Sigmoid colon (tissue), 7 donors: Measurements from ENCODE around the gene FRAS1. TPM values are rescaled to one million over a fixed set of nuclear protein-coding genes. Genes with fewer than 3 reads are reported as not detected.
A peak's percentile ranks its signal among the peaks of the same experiment; 100 is the strongest.
"Not testable (repeated sequence)": the region's sequence is repeated elsewhere in the genome, so short reads cannot be mapped to it uniquely, and the experiment has no call there.

Experiments
- DNase-seq: peaks from one replicate; pipeline ENCODE4 v3.0.0-alpha.2; 2019
- H3K27ac ChIP-seq, 4 donors: fragments of 200-600 bp; sonication (generic); one replicate each; pipeline ENCODE4 v1.5.1; 2016 to 2019; ENCODE audit warnings: mild to moderate bottlenecking in 1 of 4
- H3K27me3 ChIP-seq, 3 donors: fragments of 200-600 bp; sonication (generic); one replicate each; pipeline ENCODE4 v1.5.1; 2019; ENCODE audit warnings: mild to moderate bottlenecking in 1 of 3
- H3K36me3 ChIP-seq, 4 donors: fragments of 200-600 bp; sonication (generic); one replicate each; pipeline ENCODE4 v1.5.1; 2016 to 2019
- H3K4me1 ChIP-seq, 4 donors: fragments of 200-600 bp; sonication (generic); one replicate each; pipeline ENCODE4 v1.5.1; 2017 to 2019
- H3K4me3 ChIP-seq, 4 donors: fragments of 200-600 bp; sonication (generic); one replicate each; pipeline ENCODE4 v1.5.1; 2017 to 2019; ENCODE audit warnings: mild to moderate bottlenecking in 2 of 4, moderate library complexity in 1 of 4
- H3K9me3 ChIP-seq, 4 donors: fragments of 200-600 bp in 3 of 4; sonication (generic) in 3 of 4; one replicate each; pipeline versions ENCODE4 v1.5.1 to v1.6.1; 2013 to 2019
- EP300 ChIP-seq, 4 donors: sonication (generic); formaldehyde crosslinking; IDR thresholded peaks; one replicate each; pipeline ENCODE4 v1.6.1; 2017; ENCODE audit warnings: antibody characterized with exemption in 4 of 4
- POLR2A ChIP-seq, 2 donors: fragments of 450-650 bp; IDR thresholded peaks; one replicate each; pipeline ENCODE4 v1.6.1; 2016; ENCODE audit warnings: antibody characterized with exemption in 2 of 2, mild to moderate bottlenecking in 2 of 2, moderate library complexity in 2 of 2
- POLR2AphosphoS5 ChIP-seq, 4 donors: sonication (generic); formaldehyde crosslinking; IDR thresholded peaks; one replicate each; pipeline ENCODE4 v1.6.1; 2017; ENCODE audit warnings: antibody characterized with exemption in 4 of 4
- WGBS, 2 donors: extraction: QIAGEN DNeasy Blood & Tissue Kit; methylation state at CpG; one replicate each; pipeline ENCODE4 v1.1.7; 2013; 5-methylcytosine and 5-hydroxymethylcytosine counted together
- intact Hi-C: fragments of 100-400 bp; cut with DNase I; formaldehyde crosslinking; loops from one replicate; pipeline ENCODE4 v1.15.1; 2023
- polyA plus RNA-seq, 3 donors: library from polyadenylated mRNA; stranded (reverse); fragments of 200-250 nt; gene quantifications; one replicate each; pipeline ENCODE4 v1.2.3, GENCODE V29; 2013
- total RNA-seq, 4 donors: library from RNA; depleted of rRNA; stranded (reverse); fragments of >200 nt; gene quantifications; one replicate each; pipeline ENCODE4 v1.1.0, GENCODE V29; 2016
- TF ChIP-seq, protein P1 (sequence below), 4 experiments: fragments of 450-650 bp in 3 of 4; fragments of 200-600 bp in 1 of 4; IDR thresholded peaks; one replicate each; pipeline ENCODE4 v1.5.1; 2016 to 2019; ENCODE audit warnings: antibody characterized with exemption in 4 of 4, mild to moderate bottlenecking in 3 of 4, moderate library complexity in 2 of 4
- donor health status: healthy with polysubstance abuse.
- donor health status: Bipolar disorder and iron deficiency.
- donor health status: healthy.

Gene FRAS1
- total and polyA plus RNA-seq, 7 donors, result under 0.01 to 22.4 (median 7.4) TPM; not detected in 1

DNA sequence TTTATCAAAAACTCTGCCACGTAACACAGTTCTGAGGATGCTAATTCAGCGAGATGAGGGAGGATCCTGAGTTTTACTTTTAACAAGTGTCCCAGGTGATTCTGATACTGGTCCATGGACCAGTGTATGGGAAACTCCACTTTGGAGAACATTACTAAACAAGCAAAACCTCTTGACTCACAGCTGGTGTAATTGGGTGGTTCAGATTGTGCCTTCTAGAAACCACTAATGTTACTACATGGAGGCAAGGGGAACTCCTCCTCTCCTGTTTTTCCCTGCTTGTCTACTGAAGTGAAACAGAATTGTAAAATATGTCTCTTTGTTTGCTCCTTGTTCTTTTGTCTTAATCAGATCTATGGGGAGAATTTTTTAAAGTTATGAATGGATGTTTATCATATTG, 62.6 kb downstream of the FRAS1 start:
- 93 to 94% methylated on average over 2 of the region's 2 CpGs for WGBS, 2 donors
- peak overlapping the region in 1 of 4 donors; percentile 79 for H3K27ac ChIP-seq
- DNase-seq, result no peak
- no peaks in the 10 kb centered on the region for H3K27me3 ChIP-seq
- H3K4me1 ChIP-seq, result peaks cover 0 to 18% (median 10%) of the 10 kb centered on the region in 4 donors
- TF ChIP-seq POLR2A (IDR thresholded peaks at IDR 0.05) (no peak), EP300 (IDR thresholded peaks at IDR 0.05) (no peak), POLR2AphosphoS5 (IDR thresholded peaks at IDR 0.05) (no peak)
- TF ChIP-seq, protein P1, sequence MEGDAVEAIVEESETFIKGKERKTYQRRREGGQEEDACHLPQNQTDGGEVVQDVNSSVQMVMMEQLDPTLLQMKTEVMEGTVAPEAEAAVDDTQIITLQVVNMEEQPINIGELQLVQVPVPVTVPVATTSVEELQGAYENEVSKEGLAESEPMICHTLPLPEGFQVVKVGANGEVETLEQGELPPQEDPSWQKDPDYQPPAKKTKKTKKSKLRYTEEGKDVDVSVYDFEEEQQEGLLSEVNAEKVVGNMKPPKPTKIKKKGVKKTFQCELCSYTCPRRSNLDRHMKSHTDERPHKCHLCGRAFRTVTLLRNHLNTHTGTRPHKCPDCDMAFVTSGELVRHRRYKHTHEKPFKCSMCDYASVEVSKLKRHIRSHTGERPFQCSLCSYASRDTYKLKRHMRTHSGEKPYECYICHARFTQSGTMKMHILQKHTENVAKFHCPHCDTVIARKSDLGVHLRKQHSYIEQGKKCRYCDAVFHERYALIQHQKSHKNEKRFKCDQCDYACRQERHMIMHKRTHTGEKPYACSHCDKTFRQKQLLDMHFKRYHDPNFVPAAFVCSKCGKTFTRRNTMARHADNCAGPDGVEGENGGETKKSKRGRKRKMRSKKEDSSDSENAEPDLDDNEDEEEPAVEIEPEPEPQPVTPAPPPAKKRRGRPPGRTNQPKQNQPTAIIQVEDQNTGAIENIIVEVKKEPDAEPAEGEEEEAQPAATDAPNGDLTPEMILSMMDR (IDR thresholded peaks at IDR 0.05), result no peak
- H3K36me3 ChIP-seq, result no peaks in the 10 kb centered on the region
- intact Hi-C loops, result no loop called here
- no peaks in the 10 kb centered on the region for H3K9me3 ChIP-seq
- H3K4me3 ChIP-seq, result no peak overlapping the region

DNA sequence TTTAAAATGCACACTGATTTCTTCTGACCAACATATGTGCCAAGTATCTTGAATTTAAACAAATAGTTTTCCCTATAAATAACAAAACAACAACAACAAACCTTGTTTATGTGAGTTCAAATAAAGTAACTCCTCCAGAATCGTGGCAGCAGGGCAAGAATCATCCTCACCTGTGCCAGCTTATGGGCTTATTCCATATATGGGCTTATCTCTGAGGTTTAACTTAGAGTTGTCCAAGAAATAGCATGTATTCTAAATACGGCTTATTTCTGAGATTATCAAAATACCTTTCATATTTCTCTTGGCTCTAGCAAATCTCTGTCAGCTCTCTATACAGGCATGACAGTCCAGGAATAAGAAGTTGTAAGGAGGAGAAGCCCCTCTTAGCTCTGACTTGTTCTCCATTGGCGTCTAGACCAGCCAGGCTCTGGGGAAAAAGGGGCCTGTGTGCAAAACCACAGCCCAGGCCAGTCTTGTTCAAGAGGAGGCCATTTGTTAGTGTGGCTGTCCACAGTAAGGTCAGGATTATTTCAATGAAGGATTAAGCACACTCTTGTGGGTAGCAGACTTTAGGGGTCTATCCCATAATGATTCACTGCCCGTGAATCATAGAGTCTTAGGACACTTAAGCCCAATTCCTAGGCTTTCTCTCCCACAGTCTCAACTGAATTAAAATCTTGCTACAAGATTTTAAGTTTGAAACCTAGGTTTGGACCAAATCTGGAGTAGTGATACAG, 63.2 kb downstream of the FRAS1 start:
- intact Hi-C loops, result no loop called here
- DNase-seq, result no peak
- Histone ChIP-seq H3K27ac (peak overlapping the region in 3 of 4 donors; percentile 32 to 79 (median 64)), H3K4me1 (peaks cover 0 to 18% (median 10%) of the 10 kb centered on the region in 4 donors), H3K9me3 (no peaks in the 10 kb centered on the region), H3K4me3 (no peak overlapping the region), H3K27me3 (no peaks in the 10 kb centered on the region), H3K36me3 (no peaks in the 10 kb centered on the region)
- TF ChIP-seq POLR2A (IDR thresholded peaks at IDR 0.05) (no peak), EP300 (IDR thresholded peaks at IDR 0.05) (no peak), POLR2AphosphoS5 (IDR thresholded peaks at IDR 0.05) (no peak)
- TF ChIP-seq, protein P1 (IDR thresholded peaks at IDR 0.05), result no peak
- 77 to 78% methylated on average over 4 of the region's 4 CpGs for WGBS, 2 donors

DNA sequence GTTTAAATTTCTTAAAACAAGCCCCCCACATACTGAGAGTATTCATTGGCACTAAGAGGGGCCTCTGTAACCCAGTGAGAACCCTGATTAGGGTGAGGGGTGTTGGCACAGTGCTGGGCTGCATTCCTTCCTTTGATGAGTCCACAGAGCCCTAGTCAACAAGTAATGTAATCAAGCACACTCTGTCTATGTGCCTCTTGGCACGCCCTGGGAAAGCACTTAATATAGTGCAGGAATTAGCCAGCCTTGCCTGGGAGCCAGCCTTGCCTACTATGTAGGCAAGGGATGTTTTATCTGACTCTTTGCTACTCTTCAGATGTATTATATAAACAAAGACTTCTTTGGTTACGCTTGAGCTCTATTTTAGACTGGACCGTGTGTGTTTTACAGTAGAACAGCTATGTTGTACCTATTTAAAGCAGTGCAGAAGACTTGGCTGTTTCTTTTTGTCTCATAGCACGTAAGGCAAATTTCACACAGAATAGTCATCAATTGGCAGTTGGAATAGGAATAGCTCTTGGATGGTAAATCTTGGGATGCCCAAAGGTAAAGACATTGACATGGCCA, 64.3 kb downstream of the FRAS1 start:
- Histone ChIP-seq H3K27ac (peak overlapping the region in 3 of 4 donors; percentile 32 to 79 (median 64)), H3K27me3 (no peaks in the 10 kb centered on the region), H3K9me3 (no peaks in the 10 kb centered on the region), H3K4me3 (no peak overlapping the region), H3K36me3 (no peaks in the 10 kb centered on the region), H3K4me1 (peaks cover 0 to 18% (median 10%) of the 10 kb centered on the region in 4 donors)
- no peak for DNase-seq
- TF ChIP-seq POLR2A (IDR thresholded peaks at IDR 0.05) (no peak), EP300 (IDR thresholded peaks at IDR 0.05) (peak in 1 of 4 donors; percentile 71), POLR2AphosphoS5 (IDR thresholded peaks at IDR 0.05) (peak in 3 of 4 donors; percentile 44 to 65 (median 58))
- TF ChIP-seq, protein P1 (IDR thresholded peaks at IDR 0.05), result no peak
- intact Hi-C loops, result no loop called here
- 74 to 86% methylated on average over 4 of the region's 4 CpGs for WGBS, 2 donors

DNA sequence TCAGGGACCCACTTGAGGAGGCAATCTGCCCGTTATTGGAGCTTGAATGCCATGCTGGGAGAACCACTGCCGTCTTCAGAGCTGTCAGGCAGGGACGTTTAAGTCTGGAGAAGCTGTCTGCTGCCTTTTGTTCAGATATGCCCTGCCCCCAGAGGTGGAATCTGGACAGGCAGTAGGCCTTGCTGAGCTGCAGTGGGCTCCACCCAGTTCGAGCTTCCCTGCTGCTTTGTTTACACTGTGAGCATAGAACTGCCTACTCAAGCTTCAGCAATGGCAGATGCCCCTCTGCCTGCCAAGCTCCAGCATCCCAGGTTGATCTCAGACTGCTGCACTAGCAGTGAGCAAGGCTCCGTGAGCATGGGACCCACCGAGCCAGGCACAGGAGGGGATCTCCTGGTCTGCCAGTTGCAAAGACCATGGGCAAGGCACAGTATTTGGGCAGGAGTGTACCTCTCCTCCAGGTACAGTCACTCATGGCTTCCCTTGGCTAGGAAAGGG, 68.8 kb downstream of the FRAS1 start:
- WGBS, 2 donors, result 50 to 72% methylated on average over 6 of the region's 6 CpGs

DNA sequence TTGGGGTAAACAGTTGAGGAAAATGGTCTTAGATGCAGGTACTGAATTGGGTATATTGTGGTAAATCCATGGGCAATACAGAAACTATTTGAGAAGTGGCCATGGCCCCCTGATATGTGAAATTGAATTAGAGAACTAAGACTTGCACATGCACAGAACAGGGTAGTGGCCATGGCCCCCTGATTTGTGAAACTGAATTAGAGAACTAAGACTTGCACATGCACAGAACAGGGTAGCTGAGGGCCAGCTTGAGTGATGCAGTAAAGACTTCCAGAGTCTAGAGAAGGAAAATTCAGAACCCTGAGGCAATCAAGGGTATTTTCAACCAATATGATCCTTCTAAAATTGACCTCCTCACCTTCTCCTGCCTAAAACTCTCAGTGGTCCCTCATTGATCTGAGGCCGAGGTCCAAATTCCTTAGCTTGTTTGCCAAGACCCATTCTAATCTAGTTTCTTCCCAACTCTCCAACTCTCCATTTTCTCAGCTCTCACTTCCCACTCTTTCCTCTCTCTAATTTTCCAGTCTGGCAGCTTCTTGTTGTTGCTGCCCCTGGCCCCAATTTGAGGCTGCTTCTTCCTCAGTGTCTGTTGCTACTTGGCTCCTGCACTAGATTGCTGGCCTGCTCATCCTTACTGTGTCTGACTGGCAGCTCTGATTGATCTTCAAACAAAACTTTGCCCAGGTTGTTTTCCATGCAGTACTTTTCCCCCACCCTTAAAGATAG, 72.4 kb downstream of the FRAS1 start:
- Histone ChIP-seq H3K27ac (no peak overlapping the region), H3K4me1 (peaks cover 0 to 8% (median 3%) of the 10 kb centered on the region in 4 donors), H3K36me3 (no peaks in the 10 kb centered on the region), H3K4me3 (no peak overlapping the region), H3K27me3 (no peaks in the 10 kb centered on the region), H3K9me3 (no peaks in the 10 kb centered on the region)
- DNase-seq, result no peak
- TF ChIP-seq POLR2A (IDR thresholded peaks at IDR 0.05), result no peak
- TF ChIP-seq POLR2AphosphoS5 (IDR thresholded peaks at IDR 0.05), result no peak
- TF ChIP-seq, protein P1 (IDR thresholded peaks at IDR 0.05), result no peak
- TF ChIP-seq EP300 (IDR thresholded peaks at IDR 0.05), result no peak
- 84 to 96% methylated on average over 1 of the region's 1 CpG for WGBS, 2 donors
- intact Hi-C loops, result no loop called here

More for the DNA sequence above, 68.8 kb downstream of the FRAS1 start:
- H3K27me3 ChIP-seq, H3K36me3 ChIP-seq, H3K4me3 ChIP-seq, H3K27ac ChIP-seq, H3K9me3 ChIP-seq, intact Hi-C loops, DNase-seq: not testable (repeated sequence)
- peaks cover 0 to 12% (median 10%) of the 10 kb centered on the region in 4 donors for H3K4me1 ChIP-seq
